ENCODE data around the gene EEPD1. TPM values are rescaled to one million over a fixed set of nuclear protein-coding genes. Genes with fewer than 3 reads are reported as not detected.

EEPD1 gene
- total and polyA plus RNA-seq, 10 donors = 7.7 to 23.4 (median 14.6) TPM

DNA sequence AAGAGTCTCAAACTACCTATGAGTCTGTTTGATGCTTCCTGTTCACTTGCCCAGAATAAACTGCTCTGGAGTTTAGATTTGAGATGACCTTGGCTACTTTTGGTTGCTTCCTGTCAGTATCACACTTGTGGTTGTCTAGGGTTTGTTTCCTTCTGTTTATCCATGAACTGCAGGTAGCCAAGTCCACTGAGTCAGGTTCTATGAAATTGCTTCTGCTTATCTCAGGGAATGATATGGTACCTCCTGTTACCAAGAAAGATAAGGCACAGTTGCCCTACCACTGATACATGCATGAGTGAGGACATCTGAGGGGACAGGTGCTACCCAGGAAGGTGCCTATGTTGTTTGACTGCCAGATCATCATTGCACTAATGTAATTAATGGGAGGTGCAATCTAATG, 15.8 kb upstream of the EEPD1 start:
- TF ChIP-seq, protein P1, sequence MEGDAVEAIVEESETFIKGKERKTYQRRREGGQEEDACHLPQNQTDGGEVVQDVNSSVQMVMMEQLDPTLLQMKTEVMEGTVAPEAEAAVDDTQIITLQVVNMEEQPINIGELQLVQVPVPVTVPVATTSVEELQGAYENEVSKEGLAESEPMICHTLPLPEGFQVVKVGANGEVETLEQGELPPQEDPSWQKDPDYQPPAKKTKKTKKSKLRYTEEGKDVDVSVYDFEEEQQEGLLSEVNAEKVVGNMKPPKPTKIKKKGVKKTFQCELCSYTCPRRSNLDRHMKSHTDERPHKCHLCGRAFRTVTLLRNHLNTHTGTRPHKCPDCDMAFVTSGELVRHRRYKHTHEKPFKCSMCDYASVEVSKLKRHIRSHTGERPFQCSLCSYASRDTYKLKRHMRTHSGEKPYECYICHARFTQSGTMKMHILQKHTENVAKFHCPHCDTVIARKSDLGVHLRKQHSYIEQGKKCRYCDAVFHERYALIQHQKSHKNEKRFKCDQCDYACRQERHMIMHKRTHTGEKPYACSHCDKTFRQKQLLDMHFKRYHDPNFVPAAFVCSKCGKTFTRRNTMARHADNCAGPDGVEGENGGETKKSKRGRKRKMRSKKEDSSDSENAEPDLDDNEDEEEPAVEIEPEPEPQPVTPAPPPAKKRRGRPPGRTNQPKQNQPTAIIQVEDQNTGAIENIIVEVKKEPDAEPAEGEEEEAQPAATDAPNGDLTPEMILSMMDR (IDR thresholded peaks at IDR 0.05 in 8 of 11, conservative IDR thresholded peaks at IDR 0.05 in 3 of 11) = no peak
- no peak for TF ChIP-seq POLR2AphosphoS5 (IDR thresholded peaks at IDR 0.05)
- Histone ChIP-seq H3K9me3 (peaks cover 0 to 15% (median 12%) of the 10 kb centered on the region in 8 donors), H3K4me1 (no peaks in the 10 kb centered on the region), H3K36me3 (no peaks in the 10 kb centered on the region), H3K27ac (no peak overlapping the region), H3K27me3 (replicated peaks in 1 of 7) (no peaks in the 10 kb centered on the region), H3K4me3 (no peak overlapping the region)
- DNase-seq = no peak
- intact Hi-C loops (cut with DNase I; ENCODE audit: low total_unique reads) = no loop called here

DNA sequence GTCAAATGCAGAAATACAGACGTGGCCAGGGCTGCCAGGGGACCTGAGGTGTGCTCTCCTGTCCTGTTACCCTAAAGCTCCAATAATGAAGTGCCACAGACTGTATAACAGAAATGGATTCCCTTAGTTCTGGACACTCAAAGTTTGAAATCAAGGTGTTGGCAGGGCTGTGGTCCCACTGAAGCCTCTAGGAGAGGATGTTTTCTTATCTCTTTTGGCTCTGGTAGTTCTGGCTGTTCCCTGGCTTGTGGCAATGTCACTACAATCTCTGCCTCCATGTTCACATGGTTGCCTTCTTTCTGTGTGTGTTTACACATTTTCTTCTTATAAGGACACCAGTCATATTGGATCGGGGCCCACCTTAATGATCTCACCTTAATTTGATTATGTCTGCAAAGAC, 15.3 kb upstream of the EEPD1 start:
- no peak overlapping the region for H3K4me3 ChIP-seq
- TF ChIP-seq, protein P1 (IDR thresholded peaks at IDR 0.05 in 8 of 11, conservative IDR thresholded peaks at IDR 0.05 in 3 of 11) = no peak
- no peak for TF ChIP-seq POLR2A (IDR thresholded peaks at IDR 0.05)
- no peak for TF ChIP-seq POLR2AphosphoS5 (IDR thresholded peaks at IDR 0.05)
- H3K4me1 ChIP-seq = no peaks in the 10 kb centered on the region
- peaks cover 0 to 15% (median 12%) of the 10 kb centered on the region in 8 donors for H3K9me3 ChIP-seq
- H3K36me3 ChIP-seq = no peaks in the 10 kb centered on the region
- no peaks in the 10 kb centered on the region for H3K27me3 ChIP-seq (replicated peaks in 1 of 7)
- intact Hi-C loops (cut with DNase I; ENCODE audit: low total_unique reads) = no loop called here
- no peak for DNase-seq
- WGBS, 5 donors = 47 to 92% (median 81%) methylated on average over 2 of the region's 2 CpGs
- H3K27ac ChIP-seq = no peak overlapping the region

DNA sequence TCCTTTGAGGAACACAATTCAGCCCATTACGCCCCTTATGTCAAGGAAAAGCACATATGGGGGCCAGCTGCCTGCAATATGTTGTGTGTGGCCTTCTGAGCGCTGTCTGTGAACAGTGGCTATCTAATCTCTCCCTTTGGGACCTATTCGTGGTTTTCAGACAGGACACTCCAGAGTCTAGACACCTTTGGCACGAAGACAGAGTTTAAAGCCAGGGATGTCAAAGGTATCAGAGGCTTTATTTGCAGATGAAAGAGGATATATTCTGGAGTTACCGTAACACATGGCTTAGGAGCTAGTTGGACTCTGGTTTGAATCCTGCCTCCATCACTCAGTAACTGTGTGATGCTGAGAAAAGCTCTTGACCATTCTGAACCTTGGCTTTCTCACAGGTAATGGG, 14.8 kb upstream of the EEPD1 start:
- Histone ChIP-seq H3K36me3 (no peaks in the 10 kb centered on the region), H3K9me3 (peaks cover 0 to 15% (median 12%) of the 10 kb centered on the region in 8 donors), H3K27me3 (replicated peaks in 1 of 7) (no peaks in the 10 kb centered on the region), H3K4me3 (no peak overlapping the region), H3K27ac (no peak overlapping the region), H3K4me1 (no peaks in the 10 kb centered on the region)
- WGBS, 5 donors = 88 to 95% (median 90%) methylated on average over 5 of the region's 5 CpGs
- DNase-seq = no peak
- no peak for TF ChIP-seq POLR2A (IDR thresholded peaks at IDR 0.05)
- TF ChIP-seq, protein P1 (IDR thresholded peaks at IDR 0.05 in 8 of 11, conservative IDR thresholded peaks at IDR 0.05 in 3 of 11) = no peak
- no peak for TF ChIP-seq POLR2AphosphoS5 (IDR thresholded peaks at IDR 0.05)
- intact Hi-C loops (cut with DNase I; ENCODE audit: low total_unique reads) = no loop called here

DNA sequence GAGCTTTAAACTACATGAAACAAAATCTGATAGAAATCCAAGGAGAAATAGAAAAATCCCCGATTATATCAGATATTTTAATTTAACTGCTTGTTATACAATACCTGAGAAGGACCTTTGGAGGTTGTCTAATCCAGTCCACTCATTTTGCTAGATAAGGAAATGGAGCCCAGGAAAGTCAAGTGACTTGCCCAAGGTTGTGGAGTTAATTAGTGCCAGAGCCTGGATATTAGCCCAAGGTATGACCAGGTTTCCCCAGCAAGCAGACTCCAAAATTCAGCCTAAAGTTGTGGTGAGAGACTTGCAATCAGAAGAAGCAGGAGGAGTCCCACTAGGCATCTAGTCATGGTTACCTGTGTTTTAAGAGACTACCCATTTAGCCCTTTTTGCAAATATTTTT, 11.7 kb upstream of the EEPD1 start:
- no peak overlapping the region for H3K4me3 ChIP-seq
- 83 to 97% (median 92%) methylated on average over 1 of the region's 1 CpG for WGBS, 5 donors

More for the DNA sequence above, 11.7 kb upstream of the EEPD1 start:
- H3K36me3 ChIP-seq = no peaks in the 10 kb centered on the region
- H3K27ac ChIP-seq = no peak overlapping the region
- intact Hi-C loops (cut with DNase I; ENCODE audit: low total_unique reads) = no loop called here
- no peak for TF ChIP-seq POLR2A (IDR thresholded peaks at IDR 0.05)
- TF ChIP-seq POLR2AphosphoS5 (IDR thresholded peaks at IDR 0.05) = no peak
- TF ChIP-seq, protein P1 (IDR thresholded peaks at IDR 0.05 in 8 of 11, conservative IDR thresholded peaks at IDR 0.05 in 3 of 11) = no peak
- H3K9me3 ChIP-seq = peaks cover 0 to 15% (median 12%) of the 10 kb centered on the region in 8 donors
- peaks cover 0 to 9% (median 0%) of the 10 kb centered on the region in 6 donors for H3K4me1 ChIP-seq
- H3K27me3 ChIP-seq (replicated peaks in 1 of 7) = no peaks in the 10 kb centered on the region
- DNase-seq = no peak

All from spleen (tissue), 11 donors.